HepG2 (cell line): ENCODE measurements around the gene RNF208. TPM values are rescaled to one million over a fixed set of nuclear protein-coding genes. Genes with fewer than 3 reads are reported as not detected.

Experiments used
- ATAC-seq: fragments of 200-7000 bp; cut with Tn5 transposase; 3 replicates; pipeline ENCODE4 v1.9.1; 2020; ENCODE audit warnings: mild to moderate bottlenecking, moderate library complexity
- BruUV-seq: library from RNA; stranded (reverse); fragments of 400-500 nt; replicated peaks from 2 replicates; lab custom pipeline; 2021; lab: Mats Ljungman, UMichigan
- CTCF ChIA-PET: fragments of 300-600 bp; formaldehyde crosslinking; extraction: SDS; loops from one replicate; lab custom pipeline; 2021; ENCODE audit warnings: low total read pairs, inconsistent platforms, low intra/inter-chr PET ratio; lab: Yijun Ruan, JAX
- POLR2A ChIA-PET: fragments of 350-600 bp; sonication (Branson Sonifier 250); formaldehyde crosslinking; loops from one replicate; lab custom pipeline; 2020; ENCODE audit warnings: antibody characterized with exemption, inconsistent platforms; lab: Yijun Ruan, JAX
- DNase-seq: peaks from one replicate; pipeline ENCODE4 v3.0.0-alpha.2; 2015; ENCODE audit warnings: low spot score
- FAIRE-seq: peaks from 3 replicates; lab custom pipeline; 2011; peaks lifted over from hg19 to GRCh38; lab: Jason Lieb, UNC
- H2AFZ ChIP-seq: one replicate; pipeline ENCODE4 v1.6.1; 2011; ENCODE audit warnings: low read length, inconsistent platforms
- H3K27ac ChIP-seq: fragments of 300-600 bp; 3 replicates; pipeline ENCODE4 v1.8.0; 2011; ENCODE audit warnings: mixed run types, mild to moderate bottlenecking, mixed read lengths, low read length, inconsistent platforms; ENCODE audit not compliant: insufficient read depth; ENCODE audit errors: extremely low read length
- H3K27me3 ChIP-seq, 2 experiments: fragments of 200-600 bp in 1 of 2; 2 replicates in 1 of 2; 3 replicates in 1 of 2; pipeline versions ENCODE4 v1.6.0 to v1.8.0; 2011; ENCODE audit warnings: low read length in 2 of 2, mild to moderate bottlenecking in 2 of 2, moderate library complexity in 2 of 2, inconsistent platforms in 1 of 2; ENCODE audit not compliant: insufficient read depth in 2 of 2, control insufficient read depth in 1 of 2
- H3K36me3 ChIP-seq, 2 experiments: fragments of 200-600 bp in 1 of 2; replicated peaks in 1 of 2; 2 replicates in 1 of 2; 3 replicates in 1 of 2; pipeline versions ENCODE4 v1.5.1 to v1.8.0; 2011; ENCODE audit warnings: low read length in 2 of 2, inconsistent platforms in 1 of 2; ENCODE audit not compliant: insufficient read depth in 2 of 2, control insufficient read depth in 1 of 2
- H3K4me1 ChIP-seq: 2 replicates; pipeline ENCODE4 v1.5.1; 2012; ENCODE audit warnings: low read length, inconsistent platforms; ENCODE audit not compliant: insufficient read depth
- H3K4me2 ChIP-seq: 2 replicates; pipeline ENCODE4 v1.6.0; 2011; ENCODE audit warnings: low read depth, low read length, inconsistent platforms
- H3K4me3 ChIP-seq, 3 experiments: fragments of 200-600 bp in 1 of 3; sonication (generic), shearing (Covaris generic) in 1 of 3; replicated peaks in 1 of 3; 2 replicates each; pipeline ENCODE4 v1.5.1; 2011 to 2016; ENCODE audit warnings: low read length in 3 of 3, inconsistent platforms in 2 of 3, low read depth in 2 of 3, mild to moderate bottlenecking in 2 of 3, control low read depth in 1 of 3, mixed read lengths in 1 of 3; ENCODE audit not compliant: insufficient read depth in 1 of 3
- H3K79me2 ChIP-seq: one replicate; pipeline ENCODE4 v1.6.1; 2011; ENCODE audit warnings: low read length, inconsistent platforms; ENCODE audit not compliant: insufficient read depth
- H3K9ac ChIP-seq: 2 replicates; pipeline ENCODE4 v1.6.0; 2011; ENCODE audit warnings: mild to moderate bottlenecking, low read depth, low read length, inconsistent platforms; ENCODE audit not compliant: insufficient read depth
- H3K9me3 ChIP-seq: 2 replicates; pipeline ENCODE4 v1.5.1; 2012; ENCODE audit warnings: mild to moderate bottlenecking, low read length
- H4K20me1 ChIP-seq: 2 replicates; pipeline ENCODE4 v1.6.0; 2011; ENCODE audit warnings: inconsistent platforms, mild to moderate bottlenecking, low read length, moderate library complexity; ENCODE audit not compliant: insufficient read depth
- AGO2 ChIP-seq: fragments of 200-400 bp; formaldehyde crosslinking; optimal IDR thresholded peaks from 2 replicates; pipeline ENCODE3; 2017; ENCODE audit warnings: mild to moderate bottlenecking, low read depth, low read length, moderate library complexity
- AKAP8 ChIP-seq: sonication (generic); formaldehyde crosslinking; IDR thresholded peaks from 2 replicates; pipeline ENCODE4 v1.5.1; 2020; ENCODE audit warnings: mild to moderate bottlenecking, missing genetic modification reagents
- CTCF ChIP-seq: sonication (generic); formaldehyde crosslinking; IDR thresholded peaks from 2 replicates; pipeline ENCODE4 v1.5.0; 2020; ENCODE audit warnings: mild to moderate bottlenecking, missing genetic modification reagents, moderate library complexity
- ETV5 ChIP-seq: IDR thresholded peaks from 2 replicates; pipeline ENCODE4 v1.6.1; 2018; ENCODE audit warnings: missing biosample characterization, missing genetic modification reagents, inconsistent platforms, borderline replicate concordance
- HNRNPL ChIP-seq: fragments of 200-400 bp; formaldehyde crosslinking; IDR thresholded peaks from 2 replicates; pipeline ENCODE4 v1.6.1; 2017; ENCODE audit warnings: mild to moderate bottlenecking, low read depth, low read length
- LBX2 ChIP-seq: sonication (generic); formaldehyde crosslinking; IDR thresholded peaks from 2 replicates; pipeline ENCODE4 v1.5.0; 2020; ENCODE audit warnings: missing genetic modification reagents, mild to moderate bottlenecking, borderline replicate concordance
- MTF1 ChIP-seq: sonication (generic); formaldehyde crosslinking; IDR thresholded peaks from 2 replicates; pipeline ENCODE4 v1.5.0; 2020; ENCODE audit warnings: missing genetic modification reagents
- POLR2A ChIP-seq, 2 experiments: IDR thresholded peaks; 2 replicates each; pipeline ENCODE4 v1.6.1; 2011; ENCODE audit warnings: low read depth in 2 of 2, low read length in 2 of 2, mild to moderate bottlenecking in 1 of 2, moderate library complexity in 1 of 2; ENCODE audit not compliant: insufficient read depth in 1 of 2
- SRY ChIP-seq: sonication (generic); formaldehyde crosslinking; IDR thresholded peaks from 2 replicates; pipeline ENCODE4 v1.8.0; 2022; ENCODE audit warnings: mild to moderate bottlenecking, missing genetic modification reagents
- TBX2 ChIP-seq: sonication (generic); formaldehyde crosslinking; IDR thresholded peaks from 2 replicates; pipeline ENCODE4 v1.5.0; 2020; ENCODE audit warnings: missing genetic modification reagents, mild to moderate bottlenecking, borderline replicate concordance
- THAP7 ChIP-seq: sonication (generic); formaldehyde crosslinking; IDR thresholded peaks from 2 replicates; pipeline ENCODE4 v1.8.1; 2023; ENCODE audit warnings: mild to moderate bottlenecking, missing genetic modification reagents
- ZNF841 ChIP-seq: sonication (generic); formaldehyde crosslinking; IDR thresholded peaks from 2 replicates; pipeline ENCODE4 v1.8.1; 2023; ENCODE audit warnings: missing genetic modification reagents, borderline replicate concordance
- ZNF891 ChIP-seq: sonication (generic); formaldehyde crosslinking; IDR thresholded peaks from 2 replicates; pipeline ENCODE4 v1.5.0; 2020; ENCODE audit warnings: mild to moderate bottlenecking, missing genetic modification reagents
- WGBS: methylation state at CpG from one replicate; pipeline ENCODE4 v1.1.6; 2017; ENCODE audit warnings: low lambda C conversion rate; 5-methylcytosine and 5-hydroxymethylcytosine counted together
- in situ Hi-C: cut with HindIII; loops from 2 replicates; pipeline ENCODE4 v1.10.0; 2017; ENCODE audit warnings: low pct_unique_long_range_greater_than_20kb; ENCODE audit not compliant: extremely low pct_ligation_motif_present
- intact Hi-C: fragments of 100-400 bp; cut with micrococcal nuclease; formaldehyde crosslinking; loops from one replicate; pipeline ENCODE4 v1.10.0; 2022; ENCODE audit not compliant: unreplicated experiment
- polyA plus RNA-seq, 8 experiments: library from polyadenylated mRNA; depleted of rRNA in 3 of 8; stranded (reverse) in 7 of 8; unstranded in 1 of 8; fragments of >200 nt; fragmentation: Illumina TruSeq in 4 of 8; extraction: Trizol in 4 of 8; gene quantifications; 2 replicates each; pipeline versions ENCODE4 v1.2.1 to v1.2.3, GENCODE V29; 2011 to 2016; ENCODE audit warnings: low read depth in 4 of 8, missing spikeins in 1 of 8, mixed read lengths in 1 of 8; ENCODE audit not compliant: insufficient read depth in 1 of 8
- total RNA-seq, 5 experiments: library from RNA; depleted of rRNA; stranded (reverse); fragments of >200 nt; fragmentation: Illumina TruSeq; extraction: Trizol; gene quantifications; 2 replicates each; pipeline ENCODE4 v1.2.3, GENCODE V29; 2016; ENCODE audit warnings: low read depth in 1 of 5

Gene RNF208
- total and polyA plus RNA-seq, 2 of the 13 experiments (the other 11 are each of a cell fraction or from before 2014, with no cell fraction given), result 1.6 to 2.1 TPM

- no peaks in the 10 kb centered on the region; a peak in 1 of 5 replicates for H3K27me3 ChIP-seq
- H3K9me3 ChIP-seq, result no peaks in the 10 kb centered on the region
- BruUV-seq, result no TSS peak
- H3K27ac ChIP-seq, result peak within 1 kb of the TSS; percentile 58
- no peak for DNase-seq
- H3K9ac ChIP-seq, result peak within 1 kb of the TSS; percentile 94
- CTCF ChIA-PET, result no interaction called here
- intact Hi-C loops (no loop called here), in situ Hi-C loops (loop anchor here (5.0 kb wide), 2 partner anchors 38 to 113 kb away; partner anchors contain the start of genes ANAPC2, DPP7 and SSNA1)
- peak within 1 kb of the TSS; percentile 84 to 99 (median 92) for H3K4me3 ChIP-seq
- 40% methylated on average over 7 of the region's 23 CpGs for WGBS
- POLR2A ChIA-PET, result interaction anchor here (1.9 to 13.4 kb wide), 4 partner anchors 10 to 36 kb away, joined by 5 to 225 read pairs (median 32); partner anchors contain the start of genes ANAPC2, NDOR1, SSNA1 and TMEM203
- no peaks in the 10 kb centered on the region for H3K36me3 ChIP-seq
- no peak within 1 kb of the TSS for H2AFZ ChIP-seq
- H4K20me1 ChIP-seq, result no peaks in the 10 kb centered on the region
- no peak for ATAC-seq
- no peaks in the 10 kb centered on the region for H3K79me2 ChIP-seq
- FAIRE-seq, result no peak
- peak within 1 kb of the TSS; percentile 84 for H3K4me2 ChIP-seq
- TF ChIP-seq ZNF891 (CRISPR knock-in tag) (0 out of 2 replicates have a peak, but pooled peaks have one; percentile 3), ZNF841 (CRISPR knock-in tag) (no peak), TBX2 (no peak), AGO2 (peak; percentile 64), SRY (CRISPR knock-in tag) (peak; percentile 26; the same call in 1 of the 2 replicates), CTCF (CRISPR knock-in tag) (no peak), ETV5 (CRISPR knock-in tag) (peak; percentile 24; the same call in 1 of the 2 replicates), POLR2A (IDR thresholded peaks at IDR 0.05; ENCODE audit: insufficient read depth in 1 of 2, low read depth in 2 of 2, low read length in 2 of 2) (peak in 1 of 2 experiments; percentile 26; a peak in 1 of 4 replicates), THAP7 (CRISPR knock-in tag) (no peak), AKAP8 (CRISPR knock-in tag) (0 out of 2 replicates have a peak, but pooled peaks have one; percentile 47), HNRNPL (0 out of 2 replicates have a peak, but pooled peaks have one; percentile 25), MTF1 (no peak), LBX2 (CRISPR knock-in tag) (no peak)
- H3K4me1 ChIP-seq, result peaks cover 66% of the 10 kb centered on the region
Measured at GRCh38 chr9:137224830-137225694, 3.0 kb upstream of the RNF208 start, which contains the start of gene CYSRT1. TSS of gene CYSRT1 (plus strand) at chr9:137225174. CDS start at chr9:137225622, 448 bp downstream.
